ENCODE results near the gene STAG1. TPM values are rescaled to one million over a fixed set of nuclear protein-coding genes. Genes with fewer than 3 reads are reported as not detected.
"Not testable (repeated sequence)": the region's sequence is repeated elsewhere in the genome, so short reads cannot be mapped to it uniquely, and the experiment has no call there.

Gene STAG1
- total RNA-seq, 5 donors from 2014 or later (not counting 1 experiment from before 2014, with no cell fraction given): 38.9 to 52.5 (median 42.7) TPM

GRCh38 chr3:136728918-136729317, 23.3 kb downstream of the STAG1 start:
- POLR2A ChIA-PET: no interaction called here
- Histone ChIP-seq H3K9me3 (no peaks in the 10 kb centered on the region), H3K27me3 (replicated peaks in 1 of 2; ENCODE audit: control insufficient read depth in 2 of 2, extremely low read depth in 1 of 2, insufficient read depth in 2 of 2, low read length in 1 of 2) (no peaks in the 10 kb centered on the region), H3K4me1 (ENCODE audit: control insufficient read depth in 1 of 2, extremely low read depth in 1 of 2, insufficient read depth in 2 of 2, low read length in 2 of 2) (peaks cover 38 to 43% of the 10 kb centered on the region in 2 experiments), H3K4me3 (ENCODE audit: control insufficient read depth in 1 of 2, extremely low read depth in 1 of 2, low read length in 1 of 2) (no peak overlapping the region), H3K27ac (ENCODE audit: low read length) (no peak overlapping the region), H3K36me3 (ENCODE audit: control insufficient read depth in 2 of 2, extremely low read depth in 1 of 2, insufficient read depth in 1 of 2, low read length in 1 of 2) (no peaks in the 10 kb centered on the region)
- Mint-ChIP-seq H3K9me3 (no peaks in the 10 kb centered on the region), H3K4me3 (peak overlapping the region in 1 of 3 donors; percentile 21), H3K27me3 (no peaks in the 10 kb centered on the region), H3K27ac (peak overlapping the region in 1 of 2 donors; percentile 61), H3K4me1 (peaks cover 66 to 75% (median 74%) of the 10 kb centered on the region in 3 donors), H3K36me3 (no peaks in the 10 kb centered on the region)
- CTCF ChIA-PET: no interaction called here
- 78% methylated on average over 4 of the region's 6 CpGs for WGBS (ENCODE audit: insufficient coverage)
- DNase-seq: no peak
- ATAC-seq (replicated peaks in 1 of 4): no peak

GRCh38 chr3:136728473-136728872, 23.7 kb downstream of the STAG1 start:
- Histone ChIP-seq H3K4me3 (ENCODE audit: control insufficient read depth in 1 of 2, extremely low read depth in 1 of 2, low read length in 1 of 2) (no peak overlapping the region), H3K27ac (ENCODE audit: low read length) (no peak overlapping the region), H3K4me1 (ENCODE audit: control insufficient read depth in 1 of 2, extremely low read depth in 1 of 2, insufficient read depth in 2 of 2, low read length in 2 of 2) (peaks cover 35 to 43% of the 10 kb centered on the region in 2 experiments), H3K27me3 (replicated peaks in 1 of 2; ENCODE audit: control insufficient read depth in 2 of 2, extremely low read depth in 1 of 2, insufficient read depth in 2 of 2, low read length in 1 of 2) (no peaks in the 10 kb centered on the region), H3K36me3 (ENCODE audit: control insufficient read depth in 2 of 2, extremely low read depth in 1 of 2, insufficient read depth in 1 of 2, low read length in 1 of 2) (no peaks in the 10 kb centered on the region), H3K9me3 (no peaks in the 10 kb centered on the region)
- H3K4me1 Mint-ChIP-seq: peaks cover 66 to 75% (median 74%) of the 10 kb centered on the region in 3 donors
- peak overlapping the region in 1 of 2 donors; percentile 61 for H3K27ac Mint-ChIP-seq
- no peaks in the 10 kb centered on the region for H3K27me3 Mint-ChIP-seq
- POLR2A ChIA-PET: no interaction called here
- WGBS (ENCODE audit: insufficient coverage): no CpG with 5 or more reads among the region's 1 CpG
- peak overlapping the region in 2 of 3 donors; percentile 1 to 21 for H3K4me3 Mint-ChIP-seq
- DNase-seq: peak in 1 of 35 experiments; percentile 30
- no peaks in the 10 kb centered on the region for H3K36me3 Mint-ChIP-seq
- CTCF ChIA-PET: no interaction called here
- ATAC-seq (replicated peaks in 1 of 4): peak in 2 of 4 experiments; percentile 42 to 64
- no peaks in the 10 kb centered on the region for H3K9me3 Mint-ChIP-seq

- Histone ChIP-seq H3K27me3 (replicated peaks in 1 of 2; ENCODE audit: control insufficient read depth in 2 of 2, extremely low read depth in 1 of 2, insufficient read depth in 2 of 2, low read length in 1 of 2) (no peaks in the 10 kb centered on the region), H3K4me3 (ENCODE audit: control insufficient read depth in 1 of 2, extremely low read depth in 1 of 2, low read length in 1 of 2) (no peak overlapping the region), H3K27ac (ENCODE audit: low read length) (no peak overlapping the region), H3K9me3 (no peaks in the 10 kb centered on the region), H3K4me1 (ENCODE audit: control insufficient read depth in 1 of 2, extremely low read depth in 1 of 2, insufficient read depth in 2 of 2, low read length in 2 of 2) (peaks cover 23 to 24% of the 10 kb centered on the region in 2 experiments), H3K36me3 (ENCODE audit: control insufficient read depth in 2 of 2, extremely low read depth in 1 of 2, insufficient read depth in 1 of 2, low read length in 1 of 2) (no peaks in the 10 kb centered on the region)
- ChIA-PET CTCF (interaction anchor here (0.6 to 1.7 kb wide), 3 partner anchors 14 to 334 kb away, joined by 3 to 5 read pairs (median 4); partner anchors contain the start of gene STAG1 (in 1 of the 2)), POLR2A (no interaction called here)
- H3K36me3 Mint-ChIP-seq: peaks cover 7% of the 10 kb centered on the region
- no peaks in the 10 kb centered on the region for H3K27me3 Mint-ChIP-seq
- H3K4me1 Mint-ChIP-seq: peaks cover 41 to 53% (median 53%) of the 10 kb centered on the region in 3 donors
- no peak for ATAC-seq (replicated peaks in 1 of 4)
- no peak overlapping the region for H3K4me3 Mint-ChIP-seq
- no peaks in the 10 kb centered on the region for H3K9me3 Mint-ChIP-seq
- no peak for DNase-seq
- H3K27ac Mint-ChIP-seq: peak overlapping the region; percentile 20 to 23
- 100% methylated on average over 1 of the region's 2 CpGs for WGBS (ENCODE audit: insufficient coverage)
These were observed 26.7 kb downstream of the STAG1 start for GRCh38 chr3:136725468-136725867.

GRCh38 chr3:136722916-136723315, 29.3 kb downstream of the STAG1 start:
- peaks cover 40 to 49% (median 48%) of the 10 kb centered on the region in 3 donors for H3K4me1 Mint-ChIP-seq
- ATAC-seq (replicated peaks in 1 of 4); H3K4me3 Mint-ChIP-seq; H3K9me3 ChIP-seq; CTCF ChIA-PET; POLR2A ChIA-PET; H3K27me3 Mint-ChIP-seq; H3K27ac Mint-ChIP-seq; H3K27ac ChIP-seq (ENCODE audit: low read length); H3K4me3 ChIP-seq (ENCODE audit: control insufficient read depth in 1 of 2, extremely low read depth in 1 of 2, low read length in 1 of 2); DNase-seq; H3K36me3 ChIP-seq (ENCODE audit: control insufficient read depth in 2 of 2, extremely low read depth in 1 of 2, insufficient read depth in 1 of 2, low read length in 1 of 2); H3K27me3 ChIP-seq (replicated peaks in 1 of 2; ENCODE audit: control insufficient read depth in 2 of 2, extremely low read depth in 1 of 2, insufficient read depth in 2 of 2, low read length in 1 of 2); H3K9me3 Mint-ChIP-seq: not testable (repeated sequence)
- WGBS (ENCODE audit: insufficient coverage): 100% methylated on average over 4 of the region's 27 CpGs
- peaks cover 19% of the 10 kb centered on the region for H3K36me3 Mint-ChIP-seq
- H3K4me1 ChIP-seq (ENCODE audit: control insufficient read depth in 1 of 2, extremely low read depth in 1 of 2, insufficient read depth in 2 of 2, low read length in 2 of 2): peaks cover 10 to 24% of the 10 kb centered on the region in 2 experiments

GRCh38 chr3:136722399-136722798, 29.8 kb downstream of the STAG1 start:
- H3K27ac ChIP-seq (ENCODE audit: low read length); H3K9me3 ChIP-seq; H3K9me3 Mint-ChIP-seq; CTCF ChIA-PET; ATAC-seq (replicated peaks in 1 of 4); H3K4me3 Mint-ChIP-seq; POLR2A ChIA-PET; DNase-seq; H3K4me3 ChIP-seq (ENCODE audit: control insufficient read depth in 1 of 2, extremely low read depth in 1 of 2, low read length in 1 of 2); H3K27me3 Mint-ChIP-seq; H3K27ac Mint-ChIP-seq; H3K27me3 ChIP-seq (replicated peaks in 1 of 2; ENCODE audit: control insufficient read depth in 2 of 2, extremely low read depth in 1 of 2, insufficient read depth in 2 of 2, low read length in 1 of 2); H3K36me3 ChIP-seq (ENCODE audit: control insufficient read depth in 2 of 2, extremely low read depth in 1 of 2, insufficient read depth in 1 of 2, low read length in 1 of 2): not testable (repeated sequence)
- H3K4me1 ChIP-seq (ENCODE audit: control insufficient read depth in 1 of 2, extremely low read depth in 1 of 2, insufficient read depth in 2 of 2, low read length in 2 of 2): peaks cover 8 to 20% of the 10 kb centered on the region in 2 experiments
- peaks cover 19% of the 10 kb centered on the region for H3K36me3 Mint-ChIP-seq
- peaks cover 38 to 49% (median 48%) of the 10 kb centered on the region in 3 donors for H3K4me1 Mint-ChIP-seq
- no CpG with 5 or more reads among the region's 5 CpGs for WGBS (ENCODE audit: insufficient coverage)

- ChIA-PET POLR2A (interaction anchor here in 1 of 2 donors (0.6 kb wide), 2 partner anchors 12 to 70 kb away, joined by 3 read pairs; no protein-coding TSS in a partner anchor), CTCF (interaction anchor here in 1 of 2 donors (1.2 kb wide), 1 partner anchor 33 kb away, joined by 3 read pairs; the partner anchor contains the start of gene STAG1)
- ATAC-seq (replicated peaks in 1 of 4): no peak
- Mint-ChIP-seq H3K4me3 (no peak overlapping the region), H3K27ac (no peak overlapping the region), H3K9me3 (no peaks in the 10 kb centered on the region), H3K4me1 (peaks cover 26 to 35% (median 32%) of the 10 kb centered on the region in 3 donors), H3K36me3 (peaks cover 19% of the 10 kb centered on the region), H3K27me3 (no peaks in the 10 kb centered on the region)
- Histone ChIP-seq H3K27ac (ENCODE audit: low read length) (no peak overlapping the region), H3K4me1 (ENCODE audit: control insufficient read depth in 1 of 2, extremely low read depth in 1 of 2, insufficient read depth in 2 of 2, low read length in 2 of 2) (peaks cover 2 to 12% of the 10 kb centered on the region in 2 experiments), H3K36me3 (ENCODE audit: control insufficient read depth in 2 of 2, extremely low read depth in 1 of 2, insufficient read depth in 1 of 2, low read length in 1 of 2) (no peaks in the 10 kb centered on the region), H3K27me3 (replicated peaks in 1 of 2; ENCODE audit: control insufficient read depth in 2 of 2, extremely low read depth in 1 of 2, insufficient read depth in 2 of 2, low read length in 1 of 2) (no peaks in the 10 kb centered on the region), H3K9me3 (no peaks in the 10 kb centered on the region), H3K4me3 (ENCODE audit: control insufficient read depth in 1 of 2, extremely low read depth in 1 of 2, low read length in 1 of 2) (no peak overlapping the region)
- no CpG with 5 or more reads among the region's 5 CpGs for WGBS (ENCODE audit: insufficient coverage)
- DNase-seq: no peak
These were observed 32.1 kb downstream of the STAG1 start for GRCh38 chr3:136720091-136720490.

All from T-cell (primary cell).